ENCODE results near the gene CTBP1. TPM values are rescaled to one million over a fixed set of nuclear protein-coding genes. Genes with fewer than 3 reads are reported as not detected.

Gene CTBP1
- total RNA-seq, 1 experiment from 2014 or later = 136 TPM

GRCh38 chr4:1208266-1208961, 40.5 kb downstream of the CTBP1 start:
- no peak overlapping the region for H4K91ac ChIP-seq (ENCODE audit: insufficient read length, low read depth, low read length)
- no peak overlapping the region for H3K9ac ChIP-seq (ENCODE audit: extremely low read depth, insufficient read length, low read length)
- H3K27me3 ChIP-seq (ENCODE audit: insufficient read depth, low read length) = no peaks in the 10 kb centered on the region
- H3K23ac ChIP-seq (ENCODE audit: insufficient read length, low read depth, low read length) = no peak overlapping the region
- H3K23me2 ChIP-seq (ENCODE audit: insufficient read length, low read depth, low read length, poor library complexity, severe bottlenecking) = peaks cover 3% of the 10 kb centered on the region
- H3K36me3 Mint-ChIP-seq (ENCODE audit: insufficient read depth in 1 of 3, low read depth in 3 of 3) = peaks cover 2 to 15% (median 14%) of the 10 kb centered on the region in 3 experiments; a peak in 6 of 7 replicates
- H3K4ac ChIP-seq (ENCODE audit: low read depth, low read length) = no peak overlapping the region
- H3T11ph ChIP-seq (ENCODE audit: low read length) = no peak overlapping the region
- H2BK15ac ChIP-seq (ENCODE audit: low read depth, low read length) = no peak overlapping the region; the same call in 1 of the 2 replicates
- H4K5ac ChIP-seq (ENCODE audit: insufficient read length, low read depth, low read length) = no peak overlapping the region
- no peak overlapping the region for H3K4me2 ChIP-seq (ENCODE audit: insufficient read depth, insufficient read length, low read length)
- H3K79me2 ChIP-seq (ENCODE audit: insufficient read depth, low read length) = no peaks in the 10 kb centered on the region
- no peak overlapping the region for H3K18ac ChIP-seq (ENCODE audit: insufficient read length, low read depth, low read length)
- no peak overlapping the region for H3K56ac ChIP-seq (ENCODE audit: insufficient read length, low read depth, low read length)
- H2BK20ac ChIP-seq (ENCODE audit: low read depth, low read length, poor library complexity, severe bottlenecking) = no peak overlapping the region
- H4K8ac ChIP-seq (replicated peaks; ENCODE audit: insufficient read length, low read depth, low read length) = no peak overlapping the region
- no peaks in the 10 kb centered on the region for H3K79me1 ChIP-seq (ENCODE audit: insufficient read depth, low read depth, low read length, poor library complexity, severe bottlenecking)
- H2AFZ ChIP-seq (ENCODE audit: low read length) = no peak overlapping the region
- H3K27ac Mint-ChIP-seq = peak overlapping the region in 2 of 3 experiments; percentile 23 to 47; a peak in 1 of 7 replicates
- no peak overlapping the region for H3K14ac ChIP-seq (ENCODE audit: insufficient read depth, low read length)
- DNase-seq = no peak
- no peak overlapping the region for H2BK5ac ChIP-seq (ENCODE audit: insufficient read length, low read length)
- peaks cover 2% of the 10 kb centered on the region; the same call in 1 of the 2 replicates for H3K27me3 Mint-ChIP-seq (ENCODE audit: low read depth)
- H3K27ac ChIP-seq (ENCODE audit: insufficient read length, low read depth, low read length) = no peak overlapping the region
- TF ChIP-seq CTCF (conservative IDR thresholded peaks at IDR 0.05) = no peak
- H3K4me3 Mint-ChIP-seq = no peak overlapping the region
- no peaks in the 10 kb centered on the region for H3K9me3 ChIP-seq (ENCODE audit: control insufficient read depth, low read depth, low read length)
- H2BK12ac ChIP-seq (ENCODE audit: insufficient read length, low read depth, low read length) = no peak overlapping the region
- WGBS (ENCODE audit: extremely low coverage, insufficient read length, low lambda C conversion rate) = no CpG with 5 or more reads among the region's 37 CpGs
- no peaks in the 10 kb centered on the region for H4K20me1 ChIP-seq (ENCODE audit: control insufficient read depth, insufficient read depth, insufficient read length)
- no peak overlapping the region for H2BK120ac ChIP-seq (ENCODE audit: low read depth, low read length, poor library complexity, severe bottlenecking)
- no peaks in the 10 kb centered on the region for H3K9me3 Mint-ChIP-seq
- H2AK5ac ChIP-seq (ENCODE audit: insufficient read length, low read length) = no peak overlapping the region
- no peaks in the 10 kb centered on the region for H3K4me1 Mint-ChIP-seq
- no peaks in the 10 kb centered on the region for H3K4me1 ChIP-seq (ENCODE audit: insufficient read depth, low read length)

Data from H9 (cell line).